ENCODE results near the gene SKOR1.

SKOR1 gene

DNA sequence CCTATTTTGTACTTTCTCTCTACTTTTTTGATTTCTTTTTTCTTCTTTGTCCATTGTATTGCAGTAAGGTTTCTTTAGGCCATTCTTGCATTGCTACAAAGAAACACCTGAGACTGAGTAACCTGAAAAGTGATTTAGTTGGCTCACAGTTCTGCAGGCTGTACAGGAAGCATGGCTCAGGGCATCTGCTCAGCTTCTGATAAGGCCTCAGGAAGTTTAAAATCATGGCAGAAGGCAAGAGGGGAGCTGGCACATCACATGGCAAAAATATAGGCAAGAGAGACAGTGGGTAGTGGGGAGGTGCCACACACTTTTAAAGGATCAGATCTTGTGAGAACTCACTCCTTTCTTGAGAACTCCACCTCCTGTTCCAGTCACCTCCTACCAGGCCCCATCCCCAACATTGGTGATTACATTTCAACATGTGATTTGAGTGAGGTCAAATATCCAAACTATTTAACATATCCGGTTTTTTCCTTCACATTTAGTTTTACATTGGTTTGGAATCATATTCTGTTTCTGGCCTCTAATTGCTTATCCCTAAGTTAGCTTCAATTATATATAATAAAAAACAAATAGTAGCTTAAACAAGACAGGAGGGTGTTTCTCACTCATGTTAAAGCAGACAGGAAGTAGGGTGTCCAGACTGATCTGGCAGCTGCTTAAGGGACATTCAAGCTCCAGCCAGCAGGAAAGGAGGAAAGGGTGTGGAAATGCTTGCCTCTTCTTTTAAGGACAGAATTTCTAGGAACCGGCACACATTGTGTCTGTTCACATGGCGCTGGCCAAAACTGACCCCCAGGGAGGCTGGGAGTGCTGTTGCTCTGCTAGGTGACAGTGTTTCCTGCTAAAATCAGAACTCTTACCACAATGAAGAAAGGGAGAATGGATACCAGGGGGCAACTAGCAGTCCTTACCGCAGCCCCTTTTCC lies 28.8 kb upstream of the SKOR1 start:
- DNase-seq (ENCODE audit: low spot score) = peak; percentile 24

DNA sequence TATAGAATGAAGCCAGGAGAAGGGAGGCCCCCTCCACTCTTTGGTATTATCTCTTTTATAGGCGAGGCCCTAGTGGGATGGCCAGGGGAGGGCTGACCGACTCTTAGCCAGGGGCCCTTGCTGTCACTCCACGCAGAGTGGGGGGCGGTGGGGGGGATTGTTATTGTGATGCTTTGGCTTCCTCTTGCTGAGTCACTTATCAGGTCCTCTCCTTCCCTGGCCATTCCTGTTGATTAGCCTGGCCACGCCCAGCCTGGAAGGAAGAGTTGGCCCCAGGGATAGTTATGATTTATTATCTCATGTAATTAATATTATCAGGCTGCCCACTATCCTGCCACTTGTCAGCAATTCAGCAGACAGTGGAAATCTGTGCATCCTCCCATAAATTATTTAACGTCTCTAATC lies 25.5 kb upstream of the SKOR1 start:
- no peak for DNase-seq (ENCODE audit: low spot score)

DNA sequence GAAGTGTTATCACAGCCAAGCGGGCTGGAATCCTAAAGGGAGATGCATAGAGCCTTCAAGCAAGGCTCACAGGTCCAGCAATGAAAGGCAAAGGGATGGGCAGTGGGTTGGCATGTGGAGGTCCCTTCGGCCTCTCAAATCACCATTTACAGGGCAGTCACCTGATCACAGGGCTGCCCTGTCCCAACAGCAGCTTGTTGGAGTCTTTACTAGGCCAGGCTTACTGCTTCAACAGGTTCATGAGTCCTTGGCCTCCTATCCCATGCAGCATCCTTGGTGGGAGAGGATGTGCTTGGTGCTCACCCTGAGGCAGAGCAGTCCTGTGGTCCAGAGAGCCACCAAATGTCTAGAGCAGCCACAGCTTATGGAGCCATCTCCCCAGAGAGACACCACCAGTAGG lies 24.2 kb upstream of the SKOR1 start:
- no peak for DNase-seq (ENCODE audit: low spot score)

DNA sequence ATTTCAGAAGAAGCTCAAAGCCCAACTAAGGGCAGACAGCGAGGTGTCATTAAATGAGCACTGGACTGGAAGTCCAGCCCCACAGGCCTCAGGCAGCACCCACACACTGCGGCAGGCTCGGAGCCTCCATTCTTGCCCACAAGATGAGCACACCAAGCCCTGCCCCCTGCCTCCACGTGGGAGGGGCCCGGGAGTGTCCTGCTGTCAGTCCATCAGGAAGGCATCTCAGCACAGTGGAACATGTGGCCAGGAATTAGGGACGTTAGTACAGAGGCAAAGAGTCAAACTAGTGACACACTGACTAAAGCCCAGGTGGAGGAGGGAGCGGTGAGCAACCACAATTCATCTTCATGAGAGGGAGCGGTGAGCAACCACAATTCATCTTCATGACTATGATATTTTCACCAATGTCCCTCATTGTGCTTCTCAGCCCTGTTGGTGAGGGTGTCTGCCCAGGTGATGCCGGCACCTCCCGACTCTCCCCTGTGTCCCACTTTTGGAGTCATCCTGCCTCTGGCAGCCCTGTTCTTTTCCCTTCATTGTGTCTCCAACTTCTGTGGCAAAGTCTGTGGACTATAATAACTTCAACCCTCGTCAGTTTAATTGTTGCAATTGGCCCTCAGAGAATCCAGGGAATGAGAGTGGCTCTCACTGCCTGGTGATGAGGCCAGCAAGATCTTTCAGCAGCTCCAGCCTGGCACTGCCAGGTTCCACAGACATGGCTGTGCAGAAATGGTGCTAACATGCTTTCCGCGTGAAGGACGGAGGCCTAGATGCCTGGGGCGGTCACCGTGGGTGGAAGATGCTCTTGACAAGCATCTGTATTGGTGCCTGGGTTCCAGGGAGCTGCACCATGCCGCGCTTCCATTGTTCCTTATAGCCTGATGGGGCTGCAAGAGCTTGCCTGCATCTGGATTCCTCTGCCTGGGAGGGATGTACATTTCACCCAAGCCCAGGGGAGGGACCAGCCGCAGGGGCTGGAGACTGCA lies 23.1 kb upstream of the SKOR1 start:
- DNase-seq (ENCODE audit: low spot score) = peak; percentile 34

DNA sequence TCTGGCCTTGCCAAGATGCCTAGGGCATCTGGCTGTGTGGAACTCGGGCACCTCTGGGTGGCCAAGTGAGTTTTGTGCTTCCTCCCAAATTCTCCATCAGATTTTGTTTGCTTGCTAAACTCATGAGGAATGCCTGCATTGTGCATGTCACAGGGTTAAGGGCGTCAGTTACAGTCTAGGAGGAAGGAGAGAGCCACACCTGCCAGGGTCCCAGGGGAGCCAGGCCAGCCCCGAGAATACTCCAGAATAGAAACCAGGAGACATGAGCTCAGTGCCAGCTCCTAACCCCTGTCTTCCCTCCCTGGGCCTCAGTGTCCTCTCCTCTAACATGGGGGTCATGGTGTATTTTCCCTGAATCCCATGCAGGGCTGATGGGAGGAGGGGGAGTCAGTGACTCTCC lies 22.0 kb upstream of the SKOR1 start:
- no peak for DNase-seq (ENCODE audit: low spot score)

DNA sequence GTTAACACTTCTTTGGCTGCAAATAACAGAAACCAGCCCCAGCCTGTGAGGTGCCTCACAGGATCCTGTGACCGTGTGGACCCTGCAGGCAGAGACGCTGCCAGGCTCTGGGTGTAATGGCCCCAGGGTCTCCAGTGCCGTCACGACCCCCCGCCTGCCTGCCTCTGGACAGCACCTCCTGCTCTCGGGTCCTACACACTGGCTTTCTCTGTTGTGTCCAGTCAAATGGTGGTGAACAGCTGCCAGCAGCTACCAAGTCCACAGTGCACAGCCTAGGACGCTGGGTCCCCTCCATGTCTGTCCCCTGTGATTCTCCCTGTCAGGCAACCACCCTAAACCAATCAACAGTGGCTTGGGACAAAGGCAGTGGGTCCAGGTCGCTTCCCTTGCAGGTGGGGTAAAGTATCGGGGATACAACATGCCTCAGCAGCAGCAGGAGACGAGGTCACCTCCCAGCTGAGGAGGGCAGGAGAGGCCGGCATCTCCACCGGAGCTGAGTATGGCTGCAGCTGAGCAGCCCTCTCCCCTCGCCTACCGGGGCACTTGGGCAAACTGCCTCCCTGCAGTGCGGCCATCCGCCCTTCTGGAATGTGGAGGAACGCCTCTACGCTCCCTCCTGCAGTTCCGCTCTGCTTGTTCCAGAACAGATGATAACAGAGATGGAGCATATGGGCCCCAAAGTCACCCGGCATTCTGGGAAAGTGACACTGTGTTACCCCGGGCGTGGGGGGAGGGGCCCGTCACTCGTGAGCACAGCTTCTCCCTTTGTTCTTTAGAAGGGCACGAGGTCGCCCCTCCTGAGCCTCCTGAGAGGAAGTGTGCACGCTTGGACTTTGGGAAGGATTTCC lies 21.1 kb upstream of the SKOR1 start:
- peak; percentile 59 for DNase-seq (ENCODE audit: low spot score)

DNA sequence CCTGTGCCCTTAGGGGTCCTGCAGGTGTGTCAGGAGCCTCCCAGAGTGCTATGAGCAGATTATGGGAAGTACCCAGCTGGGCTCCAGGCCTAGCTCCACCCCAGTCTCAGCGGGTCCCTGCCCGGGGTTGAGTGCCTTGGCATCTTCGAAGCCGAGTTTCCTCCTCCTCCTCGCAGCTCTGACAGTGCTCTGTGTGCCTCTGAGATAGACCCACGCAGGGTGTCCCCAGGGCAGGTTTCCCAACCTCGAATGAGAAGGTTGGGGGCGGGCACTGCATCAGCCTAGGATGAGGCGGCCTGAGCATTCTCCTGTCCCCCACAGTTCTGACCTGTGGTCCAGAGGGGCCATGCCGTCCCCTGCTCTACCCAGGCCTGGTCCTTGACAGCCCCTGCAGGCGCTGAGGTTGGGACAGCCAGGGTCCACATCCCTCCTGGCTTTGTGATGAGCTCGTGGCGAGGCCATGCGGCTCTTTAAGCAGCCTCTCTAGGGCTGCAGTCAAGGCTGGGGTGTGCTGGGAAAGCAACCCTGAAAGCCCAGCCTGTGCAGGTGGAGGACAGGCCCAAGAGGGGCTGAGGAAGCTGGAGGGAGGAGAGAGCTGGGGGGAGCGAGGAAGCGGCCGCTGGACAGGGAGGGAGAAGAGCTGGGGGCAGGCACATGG lies 20.2 kb upstream of the SKOR1 start:
- peak; percentile 46 for DNase-seq (ENCODE audit: low spot score)

DNA sequence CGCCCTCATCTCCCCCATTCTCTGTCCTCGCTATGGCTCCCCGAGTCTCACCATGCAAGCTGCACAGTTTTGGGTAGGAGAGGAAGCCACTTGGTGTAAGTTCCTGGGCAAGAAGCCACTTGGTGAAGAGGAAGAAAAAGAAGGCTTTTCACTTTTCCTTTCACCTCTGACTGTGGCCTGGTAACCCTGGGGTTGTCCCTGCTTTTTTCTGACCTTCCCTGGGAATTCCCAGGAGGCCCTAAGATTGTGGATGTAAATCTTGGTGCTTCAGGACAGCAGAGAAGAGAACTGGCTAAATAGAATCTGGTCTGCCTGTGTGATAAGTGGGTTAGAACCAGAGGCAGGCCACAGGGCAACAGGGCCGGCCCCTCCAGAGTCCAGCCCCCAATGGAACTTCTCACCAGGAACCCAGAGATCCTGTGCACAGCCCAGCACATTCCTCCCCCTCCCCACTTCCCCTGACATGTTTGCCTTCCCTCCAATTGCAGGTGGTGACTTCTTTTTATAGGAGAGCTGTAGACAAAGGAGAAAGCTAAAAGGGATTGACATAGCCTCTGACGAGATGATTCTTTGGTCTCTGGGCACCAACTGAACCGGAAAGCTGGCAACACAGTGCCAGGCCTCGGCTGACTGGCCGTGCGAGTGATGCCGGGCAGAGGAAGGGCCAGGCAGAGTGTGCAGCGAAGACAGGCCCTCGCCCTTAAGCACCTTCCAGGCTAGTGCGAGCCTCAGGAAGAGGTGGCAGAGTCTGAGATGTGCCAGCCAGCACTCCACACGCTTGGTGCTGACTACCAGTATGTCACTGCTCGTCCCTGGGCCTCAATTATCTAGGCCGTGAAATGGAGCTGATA lies 19.4 kb upstream of the SKOR1 start:
- DNase-seq (ENCODE audit: low spot score) = peak; percentile 41

DNA sequence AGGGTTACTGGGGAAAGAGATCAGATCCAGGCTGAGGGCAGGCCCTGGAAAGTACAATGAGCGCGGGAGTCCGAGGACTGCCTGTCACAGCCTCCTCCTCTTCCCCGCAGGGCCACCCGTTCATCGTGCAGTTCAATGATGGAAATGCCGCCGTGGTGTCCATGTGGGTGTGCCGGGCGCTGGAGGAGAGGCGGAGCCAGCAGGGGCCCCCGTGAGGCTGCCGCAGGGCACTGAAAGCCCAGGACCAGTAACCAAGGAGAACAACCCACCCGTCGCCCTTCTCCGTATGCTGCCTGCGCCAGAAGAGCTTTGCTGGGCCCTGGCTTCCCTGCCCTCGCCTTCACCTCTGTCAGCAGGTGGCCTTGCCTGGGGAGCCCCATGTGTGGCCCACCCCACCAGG lies 18.8 kb upstream of the SKOR1 start:
- peak; percentile 44 for DNase-seq (ENCODE audit: low spot score)

DNA sequence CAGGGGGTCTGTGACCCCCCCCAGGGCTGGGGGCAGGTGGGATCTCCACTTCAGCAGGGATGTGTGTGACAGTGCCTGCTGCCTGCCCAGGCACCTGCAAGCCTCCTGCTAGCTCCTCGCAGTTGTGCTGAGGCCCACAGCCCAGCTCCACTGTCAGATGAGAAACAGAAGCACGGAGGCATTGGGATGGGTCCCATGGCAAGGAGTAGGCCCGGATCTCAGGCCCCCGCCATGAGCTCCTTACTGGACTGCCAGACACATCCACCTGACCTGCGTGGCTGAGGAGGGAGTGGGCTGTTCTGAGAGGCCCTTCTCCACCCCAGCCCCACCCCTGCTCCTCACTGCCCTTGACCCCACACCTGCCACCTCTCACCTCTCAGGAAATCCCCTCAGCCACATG lies 18.2 kb upstream of the SKOR1 start:
- DNase-seq (ENCODE audit: low spot score) = peak; percentile 31

DNA sequence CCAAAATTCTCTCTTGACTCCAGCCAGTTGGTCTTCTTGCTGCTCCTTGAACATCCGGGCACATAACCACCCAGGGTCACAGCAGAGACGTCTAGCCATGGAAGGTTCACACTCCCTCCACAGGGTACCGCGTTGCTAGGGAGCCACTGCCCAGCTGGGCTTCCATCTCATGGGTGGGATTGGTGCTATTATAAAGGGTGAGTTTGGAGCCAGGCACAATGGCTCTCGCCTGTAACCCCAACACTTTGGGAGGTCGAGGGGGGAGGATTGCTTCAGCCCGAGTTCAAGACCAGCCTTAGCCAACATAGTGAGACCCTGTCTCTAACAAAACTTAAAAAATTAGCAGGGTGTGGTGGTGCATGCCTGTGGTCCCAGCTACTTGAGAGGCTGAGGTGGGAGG lies 17.5 kb upstream of the SKOR1 start:
- peak; percentile 18 for DNase-seq (ENCODE audit: low spot score)

DNA sequence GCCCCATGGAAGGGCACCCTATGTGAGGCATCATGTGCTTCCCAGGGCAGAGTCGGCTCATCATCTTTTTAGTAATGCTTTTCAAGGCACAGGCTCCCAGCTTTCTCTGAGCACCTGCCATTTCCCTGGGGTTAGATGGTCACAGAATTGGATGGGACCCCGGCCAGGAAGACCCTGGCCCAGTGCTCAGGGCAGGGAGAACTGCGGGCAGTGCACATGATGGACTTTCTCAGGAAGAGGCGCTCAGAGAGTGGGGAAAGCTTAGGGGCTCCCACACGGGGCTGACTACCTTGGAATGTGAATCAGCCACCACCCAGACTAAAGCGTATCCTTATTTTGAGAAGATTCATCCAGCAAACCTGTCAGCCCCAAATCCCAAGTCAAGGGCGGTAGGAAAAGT lies 16.5 kb upstream of the SKOR1 start:
- no peak for DNase-seq (ENCODE audit: low spot score)

DNA sequence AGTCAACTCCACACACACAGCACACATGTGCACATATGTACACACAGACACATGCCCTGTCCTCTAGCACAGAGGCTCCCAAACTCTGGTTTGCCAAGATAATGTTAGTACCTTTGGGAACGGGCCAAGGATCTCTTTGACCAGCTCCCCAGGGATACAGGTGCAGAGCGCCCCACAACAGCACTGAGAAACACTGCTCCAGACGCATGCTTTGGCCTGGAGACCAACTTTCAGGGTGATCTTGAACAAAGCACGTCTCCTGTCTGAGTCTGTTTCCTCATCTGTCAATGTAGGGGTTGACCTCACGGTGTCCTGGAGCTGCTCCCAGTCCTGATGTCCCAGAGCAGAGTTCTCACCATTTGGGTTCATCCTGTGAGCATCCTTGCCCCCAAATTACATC lies 15.9 kb upstream of the SKOR1 start:
- peak; percentile 29 for DNase-seq (ENCODE audit: low spot score)

DNA sequence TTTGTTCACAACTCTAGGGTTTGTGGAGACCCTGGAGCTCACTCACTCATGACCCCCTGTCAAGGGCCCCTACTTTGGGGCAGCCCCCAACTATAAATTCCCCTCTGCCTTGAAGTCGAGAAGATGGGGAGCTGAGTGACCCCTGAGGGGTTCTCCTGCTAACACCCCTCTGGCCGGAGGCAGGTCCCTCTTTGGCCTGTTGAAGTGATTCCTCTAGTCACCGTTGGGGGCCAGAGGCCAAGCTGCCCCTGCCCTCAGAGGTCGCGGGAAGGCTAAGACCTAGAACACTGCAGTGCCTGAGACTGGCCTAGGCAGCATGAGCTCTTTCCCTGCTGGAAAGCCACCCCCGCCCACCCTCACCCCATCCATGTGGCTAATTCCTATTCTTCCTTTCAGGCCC lies 15.4 kb upstream of the SKOR1 start:
- DNase-seq (ENCODE audit: low spot score) = peak; percentile 57

DNA sequence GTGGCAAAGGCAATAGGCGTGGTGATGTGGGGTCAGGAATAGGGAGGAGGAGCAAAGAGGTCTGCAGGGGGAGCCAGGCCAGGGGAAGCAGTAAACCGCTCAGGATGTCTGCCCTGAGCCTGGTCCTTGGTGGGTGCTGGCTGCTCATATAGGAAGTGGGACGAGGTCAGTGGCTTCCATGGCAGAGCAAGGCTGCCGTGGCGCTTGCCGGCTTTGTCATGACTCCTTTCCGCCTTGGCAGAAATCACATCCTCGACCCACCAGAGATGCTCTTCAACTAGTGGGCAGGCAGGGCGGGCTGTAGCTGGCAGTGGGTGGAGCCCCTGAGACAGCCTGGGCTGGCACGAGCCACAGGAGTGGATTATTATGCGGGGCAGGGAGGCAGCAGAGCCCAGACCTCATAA lies 13.1 kb upstream of the SKOR1 start:
- peak; percentile 43 for DNase-seq (ENCODE audit: low spot score)

DNA sequence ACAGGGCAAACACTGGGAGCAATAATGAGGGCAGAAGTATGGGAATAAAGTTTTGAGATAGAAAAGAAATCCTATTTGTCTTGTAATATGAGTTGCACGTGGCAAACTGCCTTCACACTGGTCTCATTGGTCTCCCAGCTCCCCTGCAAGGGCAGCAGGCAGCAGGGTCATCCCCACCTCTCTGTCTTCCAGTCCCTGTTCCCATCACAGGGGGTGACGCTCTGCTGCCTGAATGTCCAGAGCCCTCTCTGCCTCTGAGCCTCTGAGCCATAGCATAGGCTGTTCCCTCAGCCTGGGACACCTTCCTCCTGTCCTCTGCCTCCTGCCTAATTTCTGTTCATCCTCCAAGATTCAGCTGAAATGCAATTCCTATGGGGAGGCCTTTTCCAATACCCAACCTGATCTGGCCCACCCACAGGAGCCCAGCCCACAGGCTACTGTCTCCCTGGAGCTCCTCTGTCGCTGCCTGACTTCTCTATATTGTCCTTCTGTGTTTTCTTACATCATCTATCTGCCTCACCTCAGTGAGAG lies 12.1 kb upstream of the SKOR1 start:
- DNase-seq (ENCODE audit: low spot score) = peak; percentile 38

DNA sequence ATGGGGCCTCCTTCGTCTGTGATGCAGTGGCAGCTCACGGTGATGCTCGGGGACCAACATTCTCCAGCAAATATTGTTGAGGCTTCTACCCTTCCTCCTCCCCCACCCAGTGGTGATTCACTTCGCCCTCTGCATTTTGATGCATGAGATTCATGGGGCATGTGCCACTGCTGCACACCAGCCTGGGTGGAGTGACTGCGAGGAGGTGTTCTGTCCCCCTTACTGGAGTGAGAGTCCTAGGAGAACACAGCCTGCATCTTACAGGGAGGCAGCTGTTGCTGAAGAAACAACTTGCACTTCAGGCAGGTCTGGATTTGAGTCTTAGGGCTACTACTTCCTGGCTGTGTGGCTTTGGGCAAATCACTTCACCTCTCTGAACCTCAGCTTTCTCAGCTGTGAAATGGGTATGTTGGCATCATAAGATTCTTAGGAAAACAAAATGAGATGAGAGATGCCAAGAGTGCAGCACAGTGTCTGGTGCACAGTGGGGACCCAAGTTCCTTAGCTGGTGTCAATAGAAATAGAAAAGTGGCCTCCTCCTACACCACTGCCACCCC lies 10.2 kb upstream of the SKOR1 start:
- no peak for DNase-seq (ENCODE audit: low spot score)

DNA sequence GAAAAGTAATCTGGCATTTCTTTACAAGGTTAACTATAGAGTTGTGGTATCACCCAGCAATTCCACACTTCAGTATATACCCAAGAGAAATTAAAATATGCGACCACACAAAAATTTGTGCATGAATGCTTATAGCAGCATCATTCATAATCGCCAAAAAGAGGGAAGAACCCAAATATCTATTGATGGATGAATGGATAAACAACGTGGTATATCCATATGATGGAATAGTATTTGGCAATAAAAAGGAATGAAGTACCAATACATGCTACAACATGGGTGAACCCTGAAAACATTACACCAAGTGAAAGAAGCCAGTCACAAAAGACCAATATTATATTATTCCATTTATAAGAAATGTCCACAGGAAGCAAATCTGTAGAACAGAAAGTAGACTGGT lies 8.6 kb upstream of the SKOR1 start:
- no peak for DNase-seq (ENCODE audit: low spot score)

DNA sequence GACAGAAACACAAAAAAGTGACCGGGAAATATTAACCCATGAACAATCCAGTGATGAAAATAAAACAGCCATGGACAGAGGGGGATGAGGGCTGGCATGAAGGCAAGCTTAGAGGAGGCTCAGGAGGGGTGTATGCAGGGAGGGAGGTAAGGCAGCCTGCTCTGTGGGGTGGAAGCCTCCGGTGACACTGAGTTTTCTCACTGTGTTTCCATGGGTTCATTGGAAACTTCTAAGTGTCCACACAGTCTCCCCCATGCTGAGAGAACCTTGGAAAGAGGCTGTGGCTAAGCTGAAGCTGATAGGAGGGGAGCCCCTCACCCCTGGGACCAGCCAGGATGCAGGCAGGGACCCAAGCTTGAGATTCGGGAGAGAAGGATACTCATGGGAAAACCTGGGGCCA lies 6.8 kb upstream of the SKOR1 start:
- DNase-seq (ENCODE audit: low spot score) = no peak

DNA sequence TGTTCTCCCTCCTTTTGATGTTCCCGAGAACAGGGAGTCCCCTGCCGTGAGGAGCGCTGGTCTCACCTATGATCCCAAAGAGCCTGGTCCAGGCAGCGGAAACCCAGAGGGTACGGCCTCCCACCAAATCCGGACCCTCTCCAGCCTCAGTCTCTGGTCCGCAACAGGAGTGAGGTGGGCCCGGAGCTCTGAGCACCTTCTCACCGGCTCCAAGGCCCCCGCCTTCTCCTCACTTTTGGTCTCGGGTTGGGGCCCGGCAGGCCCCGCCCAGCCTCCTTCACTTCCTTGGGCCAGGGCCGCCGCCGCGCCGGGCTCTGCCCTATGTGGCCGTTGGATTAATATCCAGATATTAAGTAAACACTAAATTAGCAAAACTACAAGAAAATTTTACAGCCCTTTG lies 5.7 kb upstream of the SKOR1 start:
- no peak for DNase-seq (ENCODE audit: low spot score)

Measured in ecto neural progenitor cell (in vitro differentiated cells).